ENCODE measurements around the gene DDB1. TPM values are rescaled to one million over a fixed set of nuclear protein-coding genes. Genes with fewer than 3 reads are reported as not detected.
"Not testable (repeated sequence)": the region's sequence is repeated elsewhere in the genome, so short reads cannot be mapped to it uniquely, and the experiment has no call there.

Gene DDB1
- total RNA-seq, 1 experiment from 2014 or later: 302 TPM

DNA sequence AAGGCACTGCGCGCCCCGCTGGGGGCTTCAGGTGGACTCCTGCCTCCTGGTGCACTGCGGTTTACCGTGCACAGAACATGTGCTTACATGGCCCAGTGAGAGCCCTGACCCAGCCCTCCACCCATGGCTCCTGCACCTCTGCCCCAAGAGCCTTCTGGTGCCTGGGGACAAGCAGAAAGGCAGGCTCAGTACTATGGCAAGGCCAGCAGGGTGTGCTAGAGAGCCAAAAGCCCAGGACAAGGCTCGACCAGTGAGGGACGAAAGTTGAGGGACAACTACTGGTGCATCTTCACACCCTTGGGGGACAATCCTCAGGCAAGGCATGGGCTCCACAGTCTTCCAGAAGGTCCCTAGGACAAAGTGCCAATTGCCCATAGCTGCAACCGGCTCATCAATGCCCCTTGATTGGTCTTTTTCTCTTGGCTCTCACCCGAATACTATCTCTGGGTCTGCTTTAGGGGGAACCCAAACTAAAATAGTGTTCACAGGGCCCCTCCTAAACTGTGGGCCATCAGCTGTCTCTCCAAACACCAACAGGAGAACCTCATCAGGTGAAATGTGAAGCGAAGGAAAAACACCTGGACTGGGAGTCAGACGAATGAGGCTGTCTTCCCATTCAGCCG lies 78.4 kb downstream of the DDB1 start:
- H3K27ac ChIP-seq: no peak overlapping the region
- BruUV-seq (replicated peaks): no TSS peak
- peak in 1 of 2 experiments; percentile 65 for DNase-seq
- H4K20me1 ChIP-seq (ENCODE audit: insufficient read depth): no peaks in the 10 kb centered on the region
- peaks cover 81% of the 10 kb centered on the region for H3K27me3 ChIP-seq (ENCODE audit: insufficient read depth, low read depth)
- POLR2A ChIA-PET (ENCODE audit: unreplicated experiment): no interaction called here
- H3F3A ChIP-seq (ENCODE audit: insufficient read depth, low read depth): no peaks in the 10 kb centered on the region
- H3K4me3 ChIP-seq: no peak overlapping the region
- H3K9me2 ChIP-seq (ENCODE audit: insufficient read depth): no peaks in the 10 kb centered on the region
- CTCF ChIA-PET: interaction anchor here (0.6 kb wide), 1 partner anchor 15 kb away, joined by 3 read pairs; no protein-coding TSS in a partner anchor
- H3K9me3 ChIP-seq (ENCODE audit: insufficient read depth, low read depth): no peaks in the 10 kb centered on the region
- no peaks in the 10 kb centered on the region for H3K4me1 ChIP-seq (replicated peaks; ENCODE audit: insufficient read depth)
- intact Hi-C loops (cut with micrococcal nuclease; ENCODE audit: unreplicated experiment): loop anchor here (1.0 to 10.0 kb wide), 2 partner anchors 80 to 131 kb away; partner anchors contain the start of genes DDB1 and TKFC
- TF ChIP-seq, protein P1, sequence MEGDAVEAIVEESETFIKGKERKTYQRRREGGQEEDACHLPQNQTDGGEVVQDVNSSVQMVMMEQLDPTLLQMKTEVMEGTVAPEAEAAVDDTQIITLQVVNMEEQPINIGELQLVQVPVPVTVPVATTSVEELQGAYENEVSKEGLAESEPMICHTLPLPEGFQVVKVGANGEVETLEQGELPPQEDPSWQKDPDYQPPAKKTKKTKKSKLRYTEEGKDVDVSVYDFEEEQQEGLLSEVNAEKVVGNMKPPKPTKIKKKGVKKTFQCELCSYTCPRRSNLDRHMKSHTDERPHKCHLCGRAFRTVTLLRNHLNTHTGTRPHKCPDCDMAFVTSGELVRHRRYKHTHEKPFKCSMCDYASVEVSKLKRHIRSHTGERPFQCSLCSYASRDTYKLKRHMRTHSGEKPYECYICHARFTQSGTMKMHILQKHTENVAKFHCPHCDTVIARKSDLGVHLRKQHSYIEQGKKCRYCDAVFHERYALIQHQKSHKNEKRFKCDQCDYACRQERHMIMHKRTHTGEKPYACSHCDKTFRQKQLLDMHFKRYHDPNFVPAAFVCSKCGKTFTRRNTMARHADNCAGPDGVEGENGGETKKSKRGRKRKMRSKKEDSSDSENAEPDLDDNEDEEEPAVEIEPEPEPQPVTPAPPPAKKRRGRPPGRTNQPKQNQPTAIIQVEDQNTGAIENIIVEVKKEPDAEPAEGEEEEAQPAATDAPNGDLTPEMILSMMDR (conservative IDR thresholded peaks at IDR 0.05): peak; percentile 84
- TF ChIP-seq EZH2 (IDR thresholded peaks at IDR 0.05; ENCODE audit: low read depth): no peak
- no peaks in the 10 kb centered on the region for H3K79me2 ChIP-seq (ENCODE audit: low read depth)
- H3K36me3 ChIP-seq (ENCODE audit: low read depth): no peaks in the 10 kb centered on the region
- no peak overlapping the region for H2AFZ ChIP-seq
- no peak overlapping the region for H3K4me2 ChIP-seq

DNA sequence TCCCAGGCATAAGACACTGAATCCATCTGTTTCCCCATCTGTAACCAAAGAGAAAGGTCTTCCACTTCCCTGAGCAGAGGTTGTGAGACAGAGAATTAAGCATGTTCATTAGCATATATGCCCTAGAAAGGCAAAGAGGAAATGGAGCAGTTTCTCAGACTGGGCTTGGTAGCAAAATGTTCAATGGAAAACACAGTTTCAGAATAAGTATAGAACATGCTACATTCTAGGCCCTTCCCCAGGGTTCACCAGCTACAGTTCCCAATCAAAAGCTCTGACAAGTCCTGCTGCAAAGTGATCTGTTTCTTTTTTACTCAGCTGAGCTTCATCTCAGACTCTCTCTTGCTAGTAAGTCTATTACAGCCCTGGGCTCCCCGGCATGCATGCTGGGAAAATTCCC lies 80.6 kb downstream of the DDB1 start:
- H3F3A ChIP-seq (ENCODE audit: insufficient read depth, low read depth); H3K4me3 ChIP-seq; BruUV-seq (replicated peaks); H4K20me1 ChIP-seq (ENCODE audit: insufficient read depth); H2AFZ ChIP-seq; H3K9me3 ChIP-seq (ENCODE audit: insufficient read depth, low read depth); H3K9me2 ChIP-seq (ENCODE audit: insufficient read depth); H3K36me3 ChIP-seq (ENCODE audit: low read depth); H3K79me2 ChIP-seq (ENCODE audit: low read depth); H3K4me2 ChIP-seq; DNase-seq; H3K4me1 ChIP-seq (replicated peaks; ENCODE audit: insufficient read depth); H3K27ac ChIP-seq: not testable (repeated sequence)
- intact Hi-C loops (cut with micrococcal nuclease; ENCODE audit: unreplicated experiment): loop anchor here (10.0 kb wide), 1 partner anchor 82 kb away; the partner anchor contains the start of genes DDB1 and TKFC
- CTCF ChIA-PET: interaction anchor here (0.6 kb wide), 1 partner anchor 16 kb away, joined by 4 read pairs; no protein-coding TSS in a partner anchor
- H3K27me3 ChIP-seq (ENCODE audit: insufficient read depth, low read depth): peaks cover 81% of the 10 kb centered on the region
- POLR2A ChIA-PET (ENCODE audit: unreplicated experiment): interaction anchor here (0.7 kb wide), 1 partner anchor 12 kb away, joined by 3 read pairs; no protein-coding TSS in a partner anchor

DNA sequence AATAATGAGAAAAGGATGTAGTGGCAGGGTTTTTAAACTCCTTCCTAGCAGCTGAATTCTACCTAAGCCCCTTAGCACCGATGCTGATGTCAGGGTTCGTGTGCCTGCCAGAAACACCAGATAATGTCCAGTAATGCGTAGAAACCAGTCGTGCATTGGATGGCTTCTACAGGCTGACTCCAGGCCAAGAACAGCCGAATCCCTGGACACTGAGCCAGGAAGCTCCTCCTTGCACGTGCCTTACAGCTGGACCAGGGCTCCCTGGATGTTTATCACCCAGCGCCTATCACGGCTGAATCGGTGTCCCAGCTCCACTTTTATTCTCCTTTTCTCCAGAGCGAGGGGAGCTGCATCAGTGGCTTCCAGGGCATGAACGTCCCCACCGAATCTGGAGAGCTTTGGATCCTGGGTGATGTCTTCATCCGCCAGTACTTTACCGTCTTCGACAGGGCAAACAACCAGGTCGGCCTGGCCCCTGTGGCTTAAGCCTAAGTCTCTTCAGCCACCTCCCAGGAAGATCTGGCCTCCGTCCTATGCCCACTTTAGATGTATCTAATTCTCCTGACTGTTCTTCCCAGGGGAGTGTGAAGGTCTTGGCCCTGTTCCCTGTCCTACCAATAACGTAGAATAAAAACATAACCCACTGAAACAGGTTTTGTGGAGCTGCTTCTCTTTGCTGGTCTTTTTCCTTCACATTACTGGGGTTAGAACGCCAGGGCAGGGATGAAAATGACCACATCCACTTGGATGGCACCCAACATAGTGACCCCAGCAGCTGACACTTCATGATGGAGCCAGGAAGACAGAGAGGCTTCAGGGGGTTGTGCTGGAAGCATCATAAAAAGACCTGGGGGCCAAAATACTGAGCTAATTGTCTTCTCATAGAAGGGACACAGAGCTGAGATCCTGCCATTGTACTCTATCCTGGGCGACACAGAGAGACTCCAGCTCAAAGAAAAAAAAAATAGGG lies 81.8 kb downstream of the DDB1 start:
- BruUV-seq (replicated peaks); H3K9me3 ChIP-seq (ENCODE audit: insufficient read depth, low read depth); H2AFZ ChIP-seq; H3K4me1 ChIP-seq (replicated peaks; ENCODE audit: insufficient read depth); CTCF ChIA-PET; H3K36me3 ChIP-seq (ENCODE audit: low read depth); H3K27ac ChIP-seq; H3K4me2 ChIP-seq; DNase-seq; H3K9me2 ChIP-seq (ENCODE audit: insufficient read depth); H3K4me3 ChIP-seq; H3K79me2 ChIP-seq (ENCODE audit: low read depth); H4K20me1 ChIP-seq (ENCODE audit: insufficient read depth); H3F3A ChIP-seq (ENCODE audit: insufficient read depth, low read depth): not testable (repeated sequence)
- POLR2A ChIA-PET (ENCODE audit: unreplicated experiment): interaction anchor here (0.7 kb wide), 1 partner anchor 13 kb away, joined by 3 read pairs; no protein-coding TSS in a partner anchor
- intact Hi-C loops (cut with micrococcal nuclease; ENCODE audit: unreplicated experiment): loop anchor here (10.0 kb wide), 1 partner anchor 84 kb away; the partner anchor contains the start of genes DDB1 and TKFC
- H3K27me3 ChIP-seq (ENCODE audit: insufficient read depth, low read depth): peaks cover 80% of the 10 kb centered on the region

Other genes with a start within 250 kb of the DDB1 start
- gene CD5, start 230.6 kb downstream of the DDB1 start, total RNA-seq (2021): not detected in 2 replicates
- gene VPS37C, start 171.7 kb downstream of the DDB1 start, total RNA-seq (2021): 27.1 and 29.0 TPM in 2 replicates
- not detected in 2 replicates for gene PGA3, start 129.6 kb downstream of the DDB1 start, total RNA-seq (2021)
- not detected in 2 replicates for gene PGA4, start 110.8 kb downstream of the DDB1 start, total RNA-seq (2021)
- gene PGA5, start 91.9 kb downstream of the DDB1 start, total RNA-seq (2021): not detected in 2 replicates
- 0.41 and 1.4 TPM in 2 replicates for gene VWCE, start 37.8 kb downstream of the DDB1 start, total RNA-seq (2021)
- gene TKFC, start 123 bp upstream of the DDB1 start, total RNA-seq (2021): 168 and 258 TPM in 2 replicates
- 96.9 and 120 TPM in 2 replicates for gene CYB561A3, start 28.8 kb upstream of the DDB1 start, total RNA-seq (2021)
- 32.5 and 46.1 TPM in 2 replicates for gene TMEM138, start 29.3 kb upstream of the DDB1 start, total RNA-seq (2021)
- 17.6 and 21.1 TPM in 2 replicates for gene TMEM216, start 59.5 kb upstream of the DDB1 start, total RNA-seq (2021)
- gene CPSF7, start 96.9 kb upstream of the DDB1 start, total RNA-seq (2021): 82.7 and 87.0 TPM in 2 replicates
- 32.5 and 38.3 TPM in 2 replicates for gene SDHAF2, start 97.0 kb upstream of the DDB1 start, total RNA-seq (2021)
- gene LRRC10B, start 175.6 kb upstream of the DDB1 start, total RNA-seq (2021): 1.0 and 1.1 TPM in 2 replicates
- 4.0 and 8.9 TPM in 2 replicates for gene SYT7, start 248.0 kb upstream of the DDB1 start, total RNA-seq (2021)

Data from PC-9 (cell line).